Measurements from ENCODE around the gene NPTN.

Gene NPTN

GRCh38 chr15:73679964-73680363 lies 46.8 kb upstream of the NPTN start:
- no peak for TF ChIP-seq LEF1 (IDR thresholded peaks at IDR 0.05; ENCODE audit: borderline replicate concordance)
- TF ChIP-seq BHLHE40 (IDR thresholded peaks at IDR 0.05; ENCODE audit: borderline replicate concordance): no peak
- no peak for TF ChIP-seq CTBP1 (IDR thresholded peaks at IDR 0.05; ENCODE audit: borderline replicate concordance)
- TF ChIP-seq PKNOX1 (IDR thresholded peaks at IDR 0.05): no peak
- no peak for TF ChIP-seq ZNF384 (IDR thresholded peaks at IDR 0.05)
- TF ChIP-seq FOXA1 (IDR thresholded peaks at IDR 0.05): no peak
- no peak for TF ChIP-seq FOXM1 (IDR thresholded peaks at IDR 0.05; ENCODE audit: borderline replicate concordance)
- no peak for TF ChIP-seq SP1 (IDR thresholded peaks at IDR 0.05)
- TF ChIP-seq FOXK2 (IDR thresholded peaks at IDR 0.05): no peak
- no peak for TF ChIP-seq SUZ12 (IDR thresholded peaks at IDR 0.05)
- TF ChIP-seq NFRKB (IDR thresholded peaks at IDR 0.05): no peak
- TF ChIP-seq ELF4 (IDR thresholded peaks at IDR 0.05): no peak
- TF ChIP-seq ARNT (IDR thresholded peaks at IDR 0.05): no peak
- no peak for TF ChIP-seq HDGF (IDR thresholded peaks at IDR 0.05; ENCODE audit: borderline replicate concordance)
- TF ChIP-seq L3MBTL2 (conservative IDR thresholded peaks at IDR 0.05): no peak
- no peak for DNase-seq (ENCODE audit: extremely low spot score)
- ChIA-PET CTCF (no interaction called here), POLR2A (no interaction called here)

GRCh38 chr15:73679180-73679579 lies 46.0 kb upstream of the NPTN start:
- TF ChIP-seq FOXA1 (IDR thresholded peaks at IDR 0.05) (no peak), ZNF384 (IDR thresholded peaks at IDR 0.05) (no peak), CTBP1 (IDR thresholded peaks at IDR 0.05; ENCODE audit: borderline replicate concordance) (no peak), LEF1 (IDR thresholded peaks at IDR 0.05; ENCODE audit: borderline replicate concordance) (no peak)
- POLR2A ChIA-PET: no interaction called here
- CTCF ChIA-PET: interaction anchor here (0.9 to 2.2 kb wide), 2 partner anchors 21 to 43 kb away, joined by 4 to 7 read pairs; no protein-coding TSS in a partner anchor
- no peak for DNase-seq (ENCODE audit: extremely low spot score)

- ChIA-PET CTCF (interaction anchor here (1.1 to 2.4 kb wide), 7 partner anchors 8 to 42 kb away, joined by 3 to 18 read pairs (median 7); no protein-coding TSS in a partner anchor), POLR2A (no interaction called here)
- DNase-seq (ENCODE audit: extremely low spot score): no peak
- TF ChIP-seq FOXK2 (IDR thresholded peaks at IDR 0.05) (no peak), ZNF384 (IDR thresholded peaks at IDR 0.05) (no peak), PKNOX1 (IDR thresholded peaks at IDR 0.05) (no peak), BHLHE40 (IDR thresholded peaks at IDR 0.05; ENCODE audit: borderline replicate concordance) (no peak), L3MBTL2 (conservative IDR thresholded peaks at IDR 0.05) (no peak)
Measured at GRCh38 chr15:73678498-73678897, 45.3 kb upstream of the NPTN start.

GRCh38 chr15:73677733-73678132 lies 44.5 kb upstream of the NPTN start:
- no peak for DNase-seq (ENCODE audit: extremely low spot score)
- no peak for TF ChIP-seq ELF4 (IDR thresholded peaks at IDR 0.05)
- no peak for TF ChIP-seq FOXK2 (IDR thresholded peaks at IDR 0.05)
- TF ChIP-seq FOXM1 (IDR thresholded peaks at IDR 0.05; ENCODE audit: borderline replicate concordance): no peak
- TF ChIP-seq ARNT (IDR thresholded peaks at IDR 0.05): no peak
- CTCF ChIA-PET: interaction anchor here (0.5 to 2.4 kb wide), 14 partner anchors 9 to 215 kb away, joined by 3 to 18 read pairs (median 6); no protein-coding TSS in a partner anchor
- POLR2A ChIA-PET: interaction anchor here (1.3 kb wide), 1 partner anchor 9 kb away, joined by 5 read pairs; no protein-coding TSS in a partner anchor

- no peak for TF ChIP-seq HDGF (IDR thresholded peaks at IDR 0.05; ENCODE audit: borderline replicate concordance)
- peak; percentile 20; the same call in 1 of the 2 replicates for TF ChIP-seq PKNOX1 (IDR thresholded peaks at IDR 0.05)
- TF ChIP-seq CTBP1 (IDR thresholded peaks at IDR 0.05; ENCODE audit: borderline replicate concordance): peak; percentile 54; the same call in 1 of the 2 replicates
- ChIA-PET CTCF (interaction anchor here (0.5 to 2.4 kb wide), 14 partner anchors 9 to 215 kb away, joined by 3 to 18 read pairs (median 6); no protein-coding TSS in a partner anchor), POLR2A (interaction anchor here (1.3 kb wide), 1 partner anchor 9 kb away, joined by 5 read pairs; no protein-coding TSS in a partner anchor)
Measured at GRCh38 chr15:73677146-73677607, 44.0 kb upstream of the NPTN start.

GRCh38 chr15:73674587-73674986 lies 41.4 kb upstream of the NPTN start:
- CTCF ChIA-PET: no interaction called here

More at GRCh38 chr15:73677146-73677607, 44.0 kb upstream of the NPTN start:
- DNase-seq (ENCODE audit: extremely low spot score): peak; percentile 72

More at GRCh38 chr15:73674587-73674986, 41.4 kb upstream of the NPTN start:
- DNase-seq (ENCODE audit: extremely low spot score): no peak
- no peak for TF ChIP-seq TARDBP (IDR thresholded peaks at IDR 0.05)
- TF ChIP-seq ZNF384 (IDR thresholded peaks at IDR 0.05): no peak
- TF ChIP-seq SUZ12 (IDR thresholded peaks at IDR 0.05): no peak
- no peak for TF ChIP-seq PKNOX1 (IDR thresholded peaks at IDR 0.05)
- no peak for TF ChIP-seq LEF1 (IDR thresholded peaks at IDR 0.05; ENCODE audit: borderline replicate concordance)
- POLR2A ChIA-PET: no interaction called here

Measured in HEK293T (cell line).